EH (cell line): ENCODE measurements around the gene TMEM123.
"Not testable (repeated sequence)": the region's sequence is repeated elsewhere in the genome, so short reads cannot be mapped to it uniquely, and the experiment has no call there.

Experiments
- DNase-seq: peaks from one replicate; pipeline ENCODE4 v3.0.0-alpha.2; 2015; ENCODE audit warnings: low read depth

Gene TMEM123

GRCh38 chr11:102395720-102396393, 56.7 kb downstream of the TMEM123 start:
- DNase-seq: no peak

GRCh38 chr11:102393272-102393730, 59.3 kb downstream of the TMEM123 start:
- no peak for DNase-seq

- no peak for DNase-seq
Observed at GRCh38 chr11:102391549-102392237, 60.9 kb downstream of the TMEM123 start.

GRCh38 chr11:102390667-102391465, 61.7 kb downstream of the TMEM123 start:
- peak; percentile 75 for DNase-seq

GRCh38 chr11:102389253-102389652, 63.3 kb downstream of the TMEM123 start:
- no peak for DNase-seq

GRCh38 chr11:102387043-102387781, 65.4 kb downstream of the TMEM123 start:
- peak; percentile 18 for DNase-seq

GRCh38 chr11:102386136-102386734, 66.3 kb downstream of the TMEM123 start:
- no peak for DNase-seq

GRCh38 chr11:102385085-102386007, 67.2 kb downstream of the TMEM123 start:
- DNase-seq: no peak

- DNase-seq: no peak
Observed at GRCh38 chr11:102384419-102385079, 68.0 kb downstream of the TMEM123 start.

GRCh38 chr11:102383839-102384238, 68.7 kb downstream of the TMEM123 start:
- DNase-seq: no peak

- DNase-seq: no peak
Observed at GRCh38 chr11:102382384-102382783, 70.2 kb downstream of the TMEM123 start.

- DNase-seq: no peak
Observed at GRCh38 chr11:102378818-102379217, 73.7 kb downstream of the TMEM123 start.

GRCh38 chr11:102377891-102378290, 74.7 kb downstream of the TMEM123 start:
- DNase-seq: no peak

GRCh38 chr11:102375720-102376399, 76.7 kb downstream of the TMEM123 start:
- DNase-seq: no peak

- not testable (repeated sequence) for DNase-seq
Observed at GRCh38 chr11:102374633-102375424, 77.7 kb downstream of the TMEM123 start.

GRCh38 chr11:102368472-102368871, 84.1 kb downstream of the TMEM123 start:
- no peak for DNase-seq

GRCh38 chr11:102367364-102367763, 85.2 kb downstream of the TMEM123 start:
- no peak for DNase-seq

- no peak for DNase-seq
Observed at GRCh38 chr11:102364991-102365390, 87.6 kb downstream of the TMEM123 start.
